Sigmoid colon (tissue), 7 donors: Measurements from ENCODE around the gene SEMA6B. TPM values are rescaled to one million over a fixed set of nuclear protein-coding genes. Genes with fewer than 3 reads are reported as not detected.

Experiments
- DNase-seq: peaks from one replicate; pipeline ENCODE4 v3.0.0-alpha.2; 2019
- H3K27ac ChIP-seq, 4 donors: fragments of 200-600 bp; sonication (generic); one replicate each; pipeline ENCODE4 v1.5.1; 2016 to 2019; ENCODE audit warnings: mild to moderate bottlenecking in 1 of 4
- H3K27me3 ChIP-seq, 3 donors: fragments of 200-600 bp; sonication (generic); one replicate each; pipeline ENCODE4 v1.5.1; 2019; ENCODE audit warnings: mild to moderate bottlenecking in 1 of 3
- H3K36me3 ChIP-seq, 4 donors: fragments of 200-600 bp; sonication (generic); one replicate each; pipeline ENCODE4 v1.5.1; 2016 to 2019
- H3K4me1 ChIP-seq, 4 donors: fragments of 200-600 bp; sonication (generic); one replicate each; pipeline ENCODE4 v1.5.1; 2017 to 2019
- H3K4me3 ChIP-seq, 4 donors: fragments of 200-600 bp; sonication (generic); one replicate each; pipeline ENCODE4 v1.5.1; 2017 to 2019; ENCODE audit warnings: mild to moderate bottlenecking in 2 of 4, moderate library complexity in 1 of 4
- H3K9me3 ChIP-seq, 4 donors: fragments of 200-600 bp in 3 of 4; sonication (generic) in 3 of 4; one replicate each; pipeline versions ENCODE4 v1.5.1 to v1.6.1; 2013 to 2019
- CTCF ChIP-seq, 4 experiments: fragments of 450-650 bp in 3 of 4; fragments of 200-600 bp in 1 of 4; IDR thresholded peaks; one replicate each; pipeline ENCODE4 v1.5.1; 2016 to 2019; ENCODE audit warnings: antibody characterized with exemption in 4 of 4, mild to moderate bottlenecking in 3 of 4, moderate library complexity in 2 of 4
- EP300 ChIP-seq, 4 donors: sonication (generic); formaldehyde crosslinking; IDR thresholded peaks; one replicate each; pipeline ENCODE4 v1.6.1; 2017; ENCODE audit warnings: antibody characterized with exemption in 4 of 4
- POLR2A ChIP-seq, 2 donors: fragments of 450-650 bp; IDR thresholded peaks; one replicate each; pipeline ENCODE4 v1.6.1; 2016; ENCODE audit warnings: antibody characterized with exemption in 2 of 2, mild to moderate bottlenecking in 2 of 2, moderate library complexity in 2 of 2
- POLR2AphosphoS5 ChIP-seq, 4 donors: sonication (generic); formaldehyde crosslinking; IDR thresholded peaks; one replicate each; pipeline ENCODE4 v1.6.1; 2017; ENCODE audit warnings: antibody characterized with exemption in 4 of 4
- WGBS, 2 donors: extraction: QIAGEN DNeasy Blood & Tissue Kit; methylation state at CpG; one replicate each; pipeline ENCODE4 v1.1.7; 2013; 5-methylcytosine and 5-hydroxymethylcytosine counted together
- intact Hi-C: fragments of 100-400 bp; cut with DNase I; formaldehyde crosslinking; loops from one replicate; pipeline ENCODE4 v1.15.1; 2023
- polyA plus RNA-seq, 3 donors: library from polyadenylated mRNA; stranded (reverse); fragments of 200-250 nt; gene quantifications; one replicate each; pipeline ENCODE4 v1.2.3, GENCODE V29; 2013
- total RNA-seq, 4 donors: library from RNA; depleted of rRNA; stranded (reverse); fragments of >200 nt; gene quantifications; one replicate each; pipeline ENCODE4 v1.1.0, GENCODE V29; 2016
- donor health status: healthy with polysubstance abuse.
- donor health status: Bipolar disorder and iron deficiency.
- donor health status: healthy.

SEMA6B gene
- total and polyA plus RNA-seq, 7 donors = 0.60 to 16.9 (median 1.8) TPM

- DNase-seq = no peak
- no peak overlapping the region for H3K4me3 ChIP-seq
- peaks cover 19 to 94% (median 57%) of the 10 kb centered on the region in 4 donors for H3K36me3 ChIP-seq
- intact Hi-C loops = no loop called here
- H3K27ac ChIP-seq = peak overlapping the region in 3 of 4 donors; percentile 49 to 66 (median 63)
- H3K9me3 ChIP-seq = no peaks in the 10 kb centered on the region
- H3K27me3 ChIP-seq = no peaks in the 10 kb centered on the region
- H3K4me1 ChIP-seq = peaks cover 0 to 43% (median 32%) of the 10 kb centered on the region in 4 donors
- no peak for TF ChIP-seq EP300 (IDR thresholded peaks at IDR 0.05)
- no peak for TF ChIP-seq CTCF (IDR thresholded peaks at IDR 0.05)
- no peak for TF ChIP-seq POLR2A (IDR thresholded peaks at IDR 0.05)
- TF ChIP-seq POLR2AphosphoS5 (IDR thresholded peaks at IDR 0.05) = no peak
- WGBS, 2 donors = 93 to 94% methylated on average over 10 of the region's 10 CpGs
Observed at GRCh38 chr19:4503825-4504170, 55.7 kb downstream of the SEMA6B start.

- H3K27me3 ChIP-seq = no peaks in the 10 kb centered on the region
- H3K4me1 ChIP-seq = peaks cover 0 to 38% (median 27%) of the 10 kb centered on the region in 4 donors
- H3K27ac ChIP-seq = peak overlapping the region in 3 of 4 donors; percentile 49 to 66 (median 52)
- H3K4me3 ChIP-seq = no peak overlapping the region
- no peak for TF ChIP-seq POLR2AphosphoS5 (IDR thresholded peaks at IDR 0.05)
- no peak for TF ChIP-seq CTCF (IDR thresholded peaks at IDR 0.05)
- no peak for TF ChIP-seq POLR2A (IDR thresholded peaks at IDR 0.05)
- TF ChIP-seq EP300 (IDR thresholded peaks at IDR 0.05) = no peak
- peak; percentile 65 for DNase-seq
- no peaks in the 10 kb centered on the region for H3K9me3 ChIP-seq
- WGBS, 2 donors = 91 to 93% methylated on average over 25 of the region's 25 CpGs
- intact Hi-C loops = no loop called here
- H3K36me3 ChIP-seq = peaks cover 19 to 94% (median 59%) of the 10 kb centered on the region in 4 donors
Observed at GRCh38 chr19:4503132-4503824, 56.2 kb downstream of the SEMA6B start.

GRCh38 chr19:4502282-4503131 lies 57.0 kb downstream of the SEMA6B start:
- Histone ChIP-seq H3K4me3 (no peak overlapping the region), H3K27me3 (no peaks in the 10 kb centered on the region), H3K27ac (peak overlapping the region in 3 of 4 donors; percentile 49 to 66 (median 52)), H3K36me3 (peaks cover 25 to 95% (median 61%) of the 10 kb centered on the region in 4 donors), H3K4me1 (peaks cover 0 to 31% (median 22%) of the 10 kb centered on the region in 4 donors), H3K9me3 (no peaks in the 10 kb centered on the region)
- 92 to 94% methylated on average over 37 of the region's 37 CpGs for WGBS, 2 donors
- DNase-seq = peak; percentile 62
- intact Hi-C loops = no loop called here
- TF ChIP-seq POLR2AphosphoS5 (IDR thresholded peaks at IDR 0.05) (peak in 2 of 4 donors; percentile 9 to 20), CTCF (IDR thresholded peaks at IDR 0.05) (no peak)

GRCh38 chr19:4501691-4502090 lies 57.8 kb downstream of the SEMA6B start:
- H3K36me3 ChIP-seq = peaks cover 22 to 95% (median 59%) of the 10 kb centered on the region in 4 donors

More at GRCh38 chr19:4501691-4502090, 57.8 kb downstream of the SEMA6B start:
- H3K4me3 ChIP-seq = no peak overlapping the region
- DNase-seq = no peak
- H3K9me3 ChIP-seq = no peaks in the 10 kb centered on the region
- H3K27me3 ChIP-seq = no peaks in the 10 kb centered on the region
- peaks cover 0 to 22% (median 15%) of the 10 kb centered on the region in 4 donors for H3K4me1 ChIP-seq
- intact Hi-C loops = no loop called here
- TF ChIP-seq CTCF (IDR thresholded peaks at IDR 0.05) (no peak), POLR2AphosphoS5 (IDR thresholded peaks at IDR 0.05) (peak in 2 of 4 donors; percentile 23 to 34)
- 93 to 95% methylated on average over 25 of the region's 25 CpGs for WGBS, 2 donors
- peak overlapping the region in 2 of 4 donors; percentile 52 to 66 for H3K27ac ChIP-seq
